ENCODE measurements around the gene PSTPIP2. TPM values are rescaled to one million over a fixed set of nuclear protein-coding genes. Genes with fewer than 3 reads are reported as not detected.

The PSTPIP2 gene
- total RNA-seq, 1 experiment from 2014 or later, result 1.9 TPM

GRCh38 chr18:45984546-45985235, 87.4 kb downstream of the PSTPIP2 start:
- ChIA-PET POLR2A (no interaction called here), CTCF (no interaction called here)
- Mint-ChIP-seq H3K4me1 (no peaks in the 10 kb centered on the region), H3K4me3 (no peak overlapping the region), H3K36me3 (no peaks in the 10 kb centered on the region), H3K9me3 (no peaks in the 10 kb centered on the region), H3K27me3 (ENCODE audit: low read depth) (no peaks in the 10 kb centered on the region; the same call in 1 of the 2 replicates), H3K27ac (no peak overlapping the region)
- no peak for TF ChIP-seq KAT7 (CRISPR knock-in tag; IDR thresholded peaks at IDR 0.05; ENCODE audit: borderline replicate concordance)
- no peak for TF ChIP-seq ERG (CRISPR knock-in tag; IDR thresholded peaks at IDR 0.05)
- no peak for TF ChIP-seq ZSCAN18 (CRISPR knock-in tag; IDR thresholded peaks at IDR 0.05)
- TF ChIP-seq PRDM15 (CRISPR knock-in tag; IDR thresholded peaks at IDR 0.05), result no peak
- no peak for TF ChIP-seq FOXJ3 (CRISPR knock-in tag; IDR thresholded peaks at IDR 0.05; ENCODE audit: borderline replicate concordance)
- DNase-seq (ENCODE audit: low spot score), result no peak
- no peak for ATAC-seq

- Mint-ChIP-seq H3K36me3 (no peaks in the 10 kb centered on the region), H3K9me3 (no peaks in the 10 kb centered on the region), H3K4me1 (peaks cover 16% of the 10 kb centered on the region), H3K27ac (no peak overlapping the region), H3K4me3 (no peak overlapping the region), H3K27me3 (ENCODE audit: low read depth) (no peaks in the 10 kb centered on the region; the same call in 1 of the 2 replicates)
- ATAC-seq, result no peak
- CTCF ChIA-PET, result interaction anchor here (1.4 to 1.6 kb wide), 2 partner anchors 92 to 102 kb away, joined by 3 to 10 read pairs; no protein-coding TSS in a partner anchor
- POLR2A ChIA-PET, result no interaction called here
- no peak for DNase-seq (ENCODE audit: low spot score)
- no peak for TF ChIP-seq TCF7 (CRISPR knock-in tag; IDR thresholded peaks at IDR 0.05; ENCODE audit: low read depth)
- no peak for TF ChIP-seq AFF4 (CRISPR knock-in tag; IDR thresholded peaks at IDR 0.05; ENCODE audit: borderline replicate concordance)
- no peak for TF ChIP-seq USF2 (CRISPR knock-in tag; IDR thresholded peaks at IDR 0.05)
- TF ChIP-seq ZSCAN18 (CRISPR knock-in tag; IDR thresholded peaks at IDR 0.05), result no peak
- TF ChIP-seq MYBL2 (CRISPR knock-in tag; IDR thresholded peaks at IDR 0.05), result no peak
- no peak for TF ChIP-seq TEAD4 (CRISPR knock-in tag; IDR thresholded peaks at IDR 0.05)
- no peak for TF ChIP-seq CREB1 (CRISPR knock-in tag; IDR thresholded peaks at IDR 0.05)
- no peak for TF ChIP-seq ZMAT4 (CRISPR knock-in tag; IDR thresholded peaks at IDR 0.05)
- no peak for TF ChIP-seq GABPB1 (CRISPR knock-in tag; IDR thresholded peaks at IDR 0.05)
- no peak for TF ChIP-seq OVOL2 (CRISPR knock-in tag; IDR thresholded peaks at IDR 0.05; ENCODE audit: borderline replicate concordance)
- TF ChIP-seq NR3C1 (CRISPR knock-in tag; conservative IDR thresholded peaks at IDR 0.05; ENCODE audit: low read depth), result no peak
- TF ChIP-seq ZBTB43 (CRISPR knock-in tag; IDR thresholded peaks at IDR 0.05), result no peak
- no peak for TF ChIP-seq HMGXB4 (CRISPR knock-in tag; IDR thresholded peaks at IDR 0.05)
These were observed 90.2 kb downstream of the PSTPIP2 start for GRCh38 chr18:45981821-45982220.
